Parietal lobe (tissue), 1 donor: ENCODE data around the gene SLC17A8. TPM values are rescaled to one million over a fixed set of nuclear protein-coding genes. Genes with fewer than 3 reads are reported as not detected.

Source experiments
- total RNA-seq: library from RNA; depleted of rRNA; stranded (reverse); fragments of >200 nt; gene quantifications from one replicate; pipeline ENCODE4 v1.2.3, GENCODE V29; 2014

SLC17A8 gene
- 0.63 TPM for total RNA-seq

GRCh38 chr12:100356644-100357223 lies at the start of gene SLC17A8:
SLC17A8 (plus strand) TSS chr12:100357074; CDS start chr12:100357392, 318 bp downstream.

Other genes with a start within 250 kb of the SLC17A8 start
- 109 TPM for gene BLTP3B, start 214.2 kb upstream of the SLC17A8 start, total RNA-seq
- 36.3 TPM for gene ACTR6, start 156.3 kb upstream of the SLC17A8 start, total RNA-seq
- gene DEPDC4, start 90.0 kb upstream of the SLC17A8 start, total RNA-seq = 1.3 TPM
- gene SCYL2, start 89.9 kb upstream of the SLC17A8 start, total RNA-seq = 131 TPM
- gene NR1H4, start 116.8 kb downstream of the SLC17A8 start, total RNA-seq = 0.31 TPM
- gene GAS2L3, start 216.6 kb downstream of the SLC17A8 start, total RNA-seq = 94.2 TPM